ENCODE data around the gene MEGF6. TPM values are rescaled to one million over a fixed set of nuclear protein-coding genes. Genes with fewer than 3 reads are reported as not detected.

The MEGF6 gene
- total and polyA plus RNA-seq, 2 of the 8 experiments (the other 6 are each of a cell fraction or from before 2014, with no cell fraction given): 4.1 to 14.8 TPM

- Histone ChIP-seq H3K4me3 (ENCODE audit: extremely low read depth in 1 of 4, insufficient read depth in 2 of 4, low read depth in 3 of 4, low read length in 4 of 4) (no peak overlapping the region), H4K8ac (ENCODE audit: extremely low read depth, insufficient read depth, low read length) (no peak overlapping the region), H4K91ac (replicated peaks; ENCODE audit: insufficient read length, low read length) (no peak overlapping the region), H3K4me1 (replicated peaks in 1 of 4; ENCODE audit: control insufficient read depth in 3 of 4, insufficient read depth in 4 of 4, low read length in 3 of 4) (no peaks in the 10 kb centered on the region), H2AFZ (ENCODE audit: low read length) (no peak overlapping the region), H3K56ac (replicated peaks; ENCODE audit: insufficient read length, low read depth, low read length) (no peak overlapping the region), H3K27ac (ENCODE audit: low read depth, low read length) (no peak overlapping the region; the same call in 1 of the 2 replicates), H2BK20ac (ENCODE audit: low read length) (no peak overlapping the region), H2BK5ac (ENCODE audit: low read depth, low read length) (no peak overlapping the region), H3K9me3 (ENCODE audit: insufficient read depth in 2 of 2, low read depth in 1 of 2, low read length in 1 of 2) (no peaks in the 10 kb centered on the region), H3K27me3 (replicated peaks in 1 of 4; ENCODE audit: control insufficient read depth in 3 of 4, extremely low read depth in 1 of 4, insufficient read depth in 3 of 4, low read length in 3 of 4) (no peaks in the 10 kb centered on the region), H3K18ac (ENCODE audit: extremely low read depth, low read length) (no peak overlapping the region), H3K79me2 (ENCODE audit: control insufficient read depth in 1 of 2, insufficient read depth in 2 of 2, low read length in 2 of 2) (no peaks in the 10 kb centered on the region), H2BK15ac (ENCODE audit: low read length) (no peak overlapping the region), H3K4me2 (ENCODE audit: insufficient read depth in 1 of 2, low read depth in 2 of 2, low read length in 2 of 2) (no peak overlapping the region), H3K4ac (replicated peaks; ENCODE audit: insufficient read length, low read depth, low read length) (no peak overlapping the region), H2AK5ac (ENCODE audit: low read depth, low read length) (no peak overlapping the region), H4K20me1 (replicated peaks in 1 of 2; ENCODE audit: control insufficient read depth in 1 of 2, insufficient read depth in 2 of 2, low read length in 2 of 2) (peaks cover 0 to 23% of the 10 kb centered on the region in 2 experiments), H3K23ac (ENCODE audit: insufficient read length) (no peak overlapping the region), H2BK120ac (replicated peaks; ENCODE audit: low read depth, low read length) (no peak overlapping the region), H3K79me1 (ENCODE audit: low read depth, low read length) (no peaks in the 10 kb centered on the region; the same call in 1 of the 2 replicates), H3K23me2 (ENCODE audit: low read depth, low read length) (no peaks in the 10 kb centered on the region), H3K14ac (ENCODE audit: insufficient read length) (no peak overlapping the region), H2BK12ac (ENCODE audit: low read depth, low read length) (no peak overlapping the region), H3K9ac (replicated peaks in 1 of 4; ENCODE audit: extremely low read depth in 1 of 4, low read depth in 3 of 4, low read length in 3 of 4) (no peak overlapping the region), H4K5ac (ENCODE audit: insufficient read length, low read depth, low read length) (no peak overlapping the region), H3K36me3 (ENCODE audit: control insufficient read depth in 2 of 4, insufficient read depth in 4 of 4, low read length in 3 of 4) (no peaks in the 10 kb centered on the region)
- CTCF ChIA-PET (ENCODE audit: partially characterized antibody): interaction anchor here (0.9 to 4.6 kb wide), 7 partner anchors 11 to 220 kb away, joined by 3 to 29 read pairs (median 4); no protein-coding TSS in a partner anchor
- POLR2A ChIA-PET (ENCODE audit: partially characterized antibody): no interaction called here
- DNase-seq (ENCODE audit: low read depth in 1 of 2, low spot score in 2 of 2): no peak
- FAIRE-seq: no peak
- WGBS, 2 experiments (ENCODE audit: extremely low coverage in 1 of 2, insufficient coverage in 1 of 2, insufficient read length in 1 of 2, insufficient replicate concordance in 2 of 2, low coverage in 1 of 2, low lambda C conversion rate in 2 of 2, missing lambda C conversion rate in 1 of 2): 82% methylated on average over 9 of the region's 20 CpGs; no CpG with 5 or more reads in 1 of the 2 experiments
- TF ChIP-seq BRCA1 (IDR thresholded peaks at IDR 0.05; ENCODE audit: low read depth, low read length) (no peak), SP1 (IDR thresholded peaks at IDR 0.05; ENCODE audit: low read depth, low read length) (no peak), KDM4A (IDR thresholded peaks at IDR 0.05; ENCODE audit: low read depth, low read length, severe bottlenecking) (no peak), CREB1 (IDR thresholded peaks at IDR 0.05) (no peak), RBBP5 (IDR thresholded peaks at IDR 0.05; ENCODE audit: borderline replicate concordance, low read depth, low read length) (no peak), SIN3A (conservative IDR thresholded peaks at IDR 0.05 in 1 of 2, IDR thresholded peaks at IDR 0.05 in 1 of 2; ENCODE audit: low read depth in 1 of 2, low read length in 2 of 2) (no peak), JUN (IDR thresholded peaks at IDR 0.05; ENCODE audit: low read depth, low read length) (no peak)
Measured at GRCh38 chr1:3505161-3505560, 106.1 kb downstream of the MEGF6 start.

Data from H1 (cell line).